Regular cardiac myocyte (primary cell): Measurements from ENCODE around the gene CARHSP1. TPM values are rescaled to one million over a fixed set of nuclear protein-coding genes. Genes with fewer than 3 reads are reported as not detected.

ENCODE experiments used
- total RNA-seq: library from RNA; depleted of rRNA; stranded (reverse); fragments of >200 nt; gene quantifications from 2 replicates; pipeline ENCODE4 v1.2.3, GENCODE V29; 2014

Gene CARHSP1
- 121 and 124 TPM in 2 replicates for total RNA-seq

DNA sequence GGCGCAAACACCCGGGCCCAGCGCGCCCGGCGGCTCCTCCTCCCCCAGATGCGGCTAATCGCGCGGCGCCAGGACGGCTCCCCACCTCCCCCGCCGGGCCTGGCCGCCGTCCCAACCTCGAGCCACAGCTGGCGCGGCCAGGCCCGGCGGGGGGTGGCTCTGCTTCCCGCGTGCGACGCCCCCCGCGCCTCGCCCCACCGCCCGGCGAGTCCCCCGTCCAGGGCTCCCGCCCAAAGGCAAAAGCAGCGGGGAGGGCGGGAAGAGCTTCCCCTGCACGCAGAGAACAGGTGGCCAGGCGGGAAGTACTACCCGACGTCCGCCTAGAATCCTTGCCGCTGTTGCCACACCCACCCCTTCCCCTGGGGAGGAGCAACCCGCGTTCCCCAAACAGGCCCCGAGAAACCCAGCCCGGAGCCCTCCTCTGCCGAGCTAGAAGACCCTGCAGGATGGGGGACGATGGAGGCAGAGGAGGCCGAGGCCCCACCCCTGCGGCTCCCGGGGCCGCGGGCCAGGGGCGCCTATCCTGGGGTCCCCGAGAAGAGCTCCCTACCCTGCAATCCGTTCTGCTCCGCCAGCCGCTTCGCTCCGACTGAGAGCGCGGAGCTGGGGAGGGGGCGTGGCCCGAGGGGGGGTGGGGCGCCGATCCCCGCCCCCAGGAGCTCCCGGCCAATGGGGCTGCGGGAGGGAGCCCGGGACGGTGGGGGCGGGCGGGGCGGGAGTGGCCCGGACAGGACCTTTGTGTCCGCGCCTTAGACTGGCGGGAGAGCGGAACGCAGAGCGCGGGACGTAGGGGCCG, at the start of gene CARHSP1:
TSS of gene CARHSP1 (minus strand) at position 591 of the 796 bp plus-strand sequence. CDS start 9,678 bp downstream, outside the sequence.

DNA sequence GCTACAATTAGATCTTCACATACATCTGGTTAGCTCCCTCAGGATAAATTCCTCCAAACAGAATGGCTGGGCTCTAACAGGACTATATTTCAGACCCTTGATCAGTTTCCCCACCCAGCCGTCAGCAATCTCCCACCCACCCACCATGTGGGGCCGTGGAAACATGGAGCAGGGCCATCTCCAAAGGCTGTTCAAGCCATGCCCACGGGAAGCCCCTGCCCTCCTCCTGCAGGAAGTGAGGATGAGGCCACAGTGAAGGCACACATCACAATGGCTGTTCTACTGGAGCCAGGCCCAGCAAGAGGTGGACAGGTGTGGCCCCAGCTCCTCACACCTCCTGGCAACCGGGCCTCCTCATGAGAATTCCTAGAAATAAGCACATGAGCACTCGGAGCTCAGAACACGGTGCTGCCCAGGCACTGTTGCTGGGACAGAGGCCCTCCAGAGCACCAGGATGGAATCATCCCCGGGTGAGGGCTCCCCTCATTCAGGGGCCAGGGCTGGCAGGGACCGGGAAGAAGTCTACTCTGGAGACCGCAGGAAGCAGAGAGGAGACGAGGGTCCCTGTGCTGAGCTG, 13.3 kb upstream of the CARHSP1 start, which contains the start of gene LITAFD:
TSS of gene LITAFD (plus strand) at position 311 of the 577 bp plus-strand sequence. CDS start 2,005 bp downstream, outside the sequence.

Other genes starting within 250 kb of the CARHSP1 start
- 26.3 and 26.5 TPM in 2 replicates for gene METTL22, start 247.3 kb downstream of the CARHSP1 start, total RNA-seq
- 1.9 and 3.4 TPM in 2 replicates for gene ABAT, start 194.4 kb downstream of the CARHSP1 start, total RNA-seq
- 5.6 and 10.7 TPM in 2 replicates for gene TMEM186, start 71.4 kb downstream of the CARHSP1 start, total RNA-seq
- 22.3 and 24.2 TPM in 2 replicates for gene PMM2, start 71.2 kb downstream of the CARHSP1 start, total RNA-seq
- gene LITAFD, start 13.3 kb upstream of the CARHSP1 start, total RNA-seq = not detected in 2 replicates
- 47.1 and 77.5 TPM in 2 replicates for gene USP7, start 94.9 kb upstream of the CARHSP1 start, total RNA-seq
- gene HAPSTR1, start 222.6 kb upstream of the CARHSP1 start, total RNA-seq = 62.0 and 78.2 TPM in 2 replicates